Testis (tissue), 3 donors: Measurements from ENCODE around the gene SYNPR. TPM values are rescaled to one million over a fixed set of nuclear protein-coding genes. Genes with fewer than 3 reads are reported as not detected.

Source experiments
- DNase-seq: peaks from one replicate; pipeline ENCODE4 v3.0.0-alpha.2; 2019
- H3K27ac ChIP-seq, 2 donors: fragments of 200-600 bp; sonication (generic); one replicate each; pipeline ENCODE4 v1.5.1; 2019
- H3K27me3 ChIP-seq: fragments of 200-600 bp; sonication (generic); one replicate; pipeline ENCODE4 v1.5.1; 2019
- H3K36me3 ChIP-seq: fragments of 200-600 bp; sonication (generic); one replicate; pipeline ENCODE4 v1.5.1; 2017; ENCODE audit warnings: low read depth; ENCODE audit errors: missing control alignments
- H3K4me1 ChIP-seq: fragments of 200-600 bp; sonication (generic); one replicate; pipeline ENCODE4 v1.5.1; 2019
- H3K4me3 ChIP-seq, 2 donors: fragments of 200-600 bp; sonication (generic); one replicate each; pipeline ENCODE4 v1.5.1; 2017 to 2019
- H3K9me3 ChIP-seq: fragments of 200-600 bp; sonication (generic); one replicate; pipeline ENCODE4 v1.5.1; 2017
- CTCF ChIP-seq, 3 experiments: fragments of 450-650 bp in 2 of 3; fragments of 200-600 bp in 1 of 3; sonication (generic) in 1 of 3; IDR thresholded peaks; one replicate each; pipeline ENCODE4 v1.5.1; 2016 to 2019; ENCODE audit warnings: antibody characterized with exemption in 3 of 3, mild to moderate bottlenecking in 2 of 3, moderate library complexity in 1 of 3
- POLR2A ChIP-seq: fragments of 450-650 bp; IDR thresholded peaks from one replicate; pipeline ENCODE4 v1.6.1; 2017; ENCODE audit warnings: antibody characterized with exemption, mild to moderate bottlenecking, moderate library complexity
- WGBS, 2 donors: methylation state at CpG; one replicate each; pipeline ENCODE4 v1.1.5; 2018; 5-methylcytosine and 5-hydroxymethylcytosine counted together
- intact Hi-C: fragments of 100-400 bp; cut with DNase I; formaldehyde crosslinking; loops from one replicate; pipeline ENCODE4 v1.15.1; 2023; ENCODE audit warnings: low total_unique reads
- polyA plus RNA-seq: library from polyadenylated mRNA; stranded (reverse); fragments of 350-450 nt; fragmentation: Illumina TruSeq; extraction: RNeasy Lipid Tissue Mini Kit (QIAGEN cat#74804); gene quantifications from one replicate; pipeline ENCODE4 v1.2.3, GENCODE V29; 2014; ENCODE audit warnings: low read depth, low replicate concordance; ENCODE audit not compliant: insufficient read depth
- total RNA-seq, 2 donors: library from RNA; depleted of rRNA; stranded (reverse); fragments of >200 nt; gene quantifications; one replicate each; pipeline ENCODE4 v1.2.3, GENCODE V29; 2016

The SYNPR gene
- total and polyA plus RNA-seq, 3 donors from 2014 or later: not detected

DNA sequence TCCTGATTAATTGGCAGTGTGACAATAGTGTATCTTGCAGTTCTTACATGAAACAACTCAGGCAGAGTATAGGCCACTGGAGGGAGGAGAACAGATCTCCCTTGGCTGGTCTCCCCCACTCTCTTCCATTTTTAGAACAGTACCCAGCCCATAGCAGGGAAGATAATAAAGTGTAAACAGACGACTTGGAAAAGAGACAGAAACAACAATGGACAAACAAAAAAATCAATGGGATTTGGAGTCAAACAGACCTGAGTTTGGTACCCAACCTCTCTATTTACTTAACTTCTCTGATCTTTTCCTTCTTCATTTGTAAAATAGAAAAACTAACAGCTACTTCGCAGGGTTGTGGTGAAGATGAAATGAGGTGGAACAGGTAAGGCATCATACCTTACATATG lies 315.7 kb downstream of the SYNPR start:
- intact Hi-C loops: no loop called here
- whole genome bisulfite sequencing, 2 donors: 64 to 68% methylated on average over 2 of the region's 2 CpGs
- no peaks in the 10 kb centered on the region for H3K36me3 ChIP-seq

DNA sequence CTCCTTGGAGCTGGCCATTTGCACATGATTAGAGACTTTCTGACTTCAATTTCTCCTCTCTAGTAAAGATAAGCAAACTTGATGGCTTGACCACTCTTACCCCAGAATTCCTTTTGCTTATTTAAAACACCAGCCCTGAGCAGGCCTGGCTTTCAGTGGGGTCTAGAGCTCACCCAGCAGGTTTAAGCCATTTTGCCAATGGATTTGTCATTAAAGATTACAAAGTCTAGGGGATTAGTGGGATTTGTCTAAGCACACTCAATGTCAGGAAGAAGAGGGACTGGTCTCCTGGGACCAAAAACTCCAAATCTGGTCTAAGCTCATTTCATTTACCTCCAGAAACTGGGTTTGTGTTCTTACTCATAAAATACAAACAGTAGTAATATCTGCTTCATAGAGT lies 317.1 kb downstream of the SYNPR start:
- TF ChIP-seq CTCF (IDR thresholded peaks at IDR 0.05) (no peak), POLR2A (no peak)
- Histone ChIP-seq H3K36me3 (no peaks in the 10 kb centered on the region), H3K4me3 (no peak overlapping the region), H3K4me1 (no peaks in the 10 kb centered on the region), H3K27me3 (no peaks in the 10 kb centered on the region), H3K9me3 (no peaks in the 10 kb centered on the region), H3K27ac (no peak overlapping the region)
- intact Hi-C loops: no loop called here
- DNase-seq: no peak

More for the DNA sequence above, 315.7 kb downstream of the SYNPR start:
- no peaks in the 10 kb centered on the region for H3K9me3 ChIP-seq
- H3K27me3 ChIP-seq: no peaks in the 10 kb centered on the region
- DNase-seq: no peak
- no peak overlapping the region for H3K4me3 ChIP-seq
- no peak overlapping the region for H3K27ac ChIP-seq
- no peaks in the 10 kb centered on the region for H3K4me1 ChIP-seq
- TF ChIP-seq CTCF (IDR thresholded peaks at IDR 0.05): no peak
- no peak for TF ChIP-seq POLR2A

DNA sequence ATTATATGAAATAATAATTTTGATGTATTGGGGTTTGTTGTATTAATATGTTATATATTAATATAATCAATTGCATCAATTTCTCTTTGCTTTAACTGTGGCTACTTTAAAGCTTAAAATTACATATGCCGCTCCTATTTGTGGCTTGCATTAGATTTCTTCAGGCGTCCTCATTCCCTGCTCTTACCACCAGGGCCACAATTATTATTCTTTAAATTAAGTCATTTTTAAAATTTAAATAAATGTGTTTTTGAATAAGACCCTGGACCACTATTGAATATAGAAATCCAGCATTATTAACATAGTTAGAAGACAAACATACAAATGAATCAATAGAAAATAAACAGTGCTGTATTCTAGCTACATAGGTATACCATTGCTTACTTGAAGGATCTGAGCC lies 318.9 kb downstream of the SYNPR start:
- Histone ChIP-seq H3K4me1 (no peaks in the 10 kb centered on the region), H3K9me3 (no peaks in the 10 kb centered on the region), H3K27me3 (no peaks in the 10 kb centered on the region), H3K36me3 (no peaks in the 10 kb centered on the region), H3K4me3 (no peak overlapping the region), H3K27ac (no peak overlapping the region)
- TF ChIP-seq CTCF (IDR thresholded peaks at IDR 0.05) (no peak), POLR2A (no peak)
- 94 to 95% methylated on average over 2 of the region's 2 CpGs for WGBS, 2 donors
- intact Hi-C loops: no loop called here
- DNase-seq: no peak

DNA sequence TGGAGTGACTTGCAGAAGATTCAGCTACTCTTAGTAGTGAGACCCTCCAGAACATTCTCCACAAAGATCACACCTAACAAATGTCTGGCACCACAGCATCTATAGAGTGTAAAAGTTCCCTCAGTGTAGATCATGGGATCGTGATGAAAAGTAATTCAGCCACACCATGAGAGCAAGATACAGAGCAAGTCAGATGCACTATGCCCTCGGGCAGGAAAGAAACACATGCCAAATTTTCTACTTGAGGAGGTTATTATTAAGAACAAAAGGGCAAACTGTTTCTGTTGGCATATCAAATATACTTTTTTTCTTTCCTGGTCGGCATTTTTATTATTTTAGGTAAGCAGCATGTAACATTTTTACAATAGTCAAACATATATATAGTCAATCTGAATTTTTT lies 329.6 kb downstream of the SYNPR start:
- DNase-seq: no peak
- no peaks in the 10 kb centered on the region for H3K4me1 ChIP-seq
- H3K4me3 ChIP-seq: no peak overlapping the region
- no peak for TF ChIP-seq POLR2A
- no peak for TF ChIP-seq CTCF (IDR thresholded peaks at IDR 0.05)
- no peaks in the 10 kb centered on the region for H3K27me3 ChIP-seq
- H3K36me3 ChIP-seq: no peaks in the 10 kb centered on the region
- H3K9me3 ChIP-seq: no peaks in the 10 kb centered on the region
- 81 to 86% methylated on average over 3 of the region's 3 CpGs for WGBS, 2 donors
- no peak overlapping the region for H3K27ac ChIP-seq
- intact Hi-C loops: no loop called here

DNA sequence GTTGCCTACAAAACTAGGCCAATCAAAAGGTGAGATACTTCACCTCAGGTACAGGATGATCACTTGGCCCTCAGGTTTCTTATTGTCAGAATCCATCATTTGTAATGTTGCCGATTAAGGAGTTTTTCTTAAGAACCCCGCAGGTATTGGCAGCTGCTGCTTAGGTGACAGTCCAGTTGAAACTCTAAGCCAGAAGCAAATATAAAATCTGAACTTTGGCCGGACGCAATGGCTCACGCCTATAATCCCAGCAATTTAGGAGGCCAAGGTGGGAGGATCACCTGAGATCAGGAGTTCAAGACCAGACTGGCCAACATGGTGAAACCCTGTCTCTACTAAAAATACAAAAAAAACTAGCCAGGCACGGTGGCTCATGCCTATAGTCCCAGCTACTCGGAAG lies 331.3 kb downstream of the SYNPR start:
- DNase-seq: no peak
- 85 to 91% methylated on average over 7 of the region's 7 CpGs for WGBS, 2 donors
- Histone ChIP-seq H3K4me3 (no peak overlapping the region), H3K27ac (no peak overlapping the region), H3K27me3 (no peaks in the 10 kb centered on the region), H3K36me3 (no peaks in the 10 kb centered on the region), H3K4me1 (no peaks in the 10 kb centered on the region), H3K9me3 (no peaks in the 10 kb centered on the region)
- intact Hi-C loops: no loop called here
- TF ChIP-seq POLR2A (no peak), CTCF (IDR thresholded peaks at IDR 0.05) (no peak)
